DND-41 (cell line): ENCODE measurements around the gene HSD17B2.

Experiments used
- CTCF ChIP-seq: IDR thresholded peaks from 2 replicates; pipeline ENCODE4 v1.5.1; 2012; ENCODE audit warnings: borderline replicate concordance, low read length, moderate library complexity, mild to moderate bottlenecking; ENCODE audit not compliant: poor library complexity, severe bottlenecking; ENCODE audit errors: extremely low read depth
- EZH2 ChIP-seq: IDR thresholded peaks from 3 replicates; pipeline ENCODE4 v1.6.1; 2012; ENCODE audit warnings: borderline replicate concordance, low read depth, mild to moderate bottlenecking, moderate library complexity, low read length, inconsistent platforms; ENCODE audit not compliant: severe bottlenecking

GRCh38 chr16:82043680-82044584, 8.9 kb downstream of the HSD17B2 start:
- TF ChIP-seq CTCF (no peak), EZH2 (no peak)
